HEK293 (cell line): Measurements from ENCODE around the gene NMT2.

Source experiments
- CTCF ChIA-PET: fragments of 350-600 bp; formaldehyde crosslinking; extraction: SDS; loops from one replicate; lab custom pipeline; 2021; ENCODE audit warnings: antibody characterized with exemption; lab: Yijun Ruan, JAX
- POLR2A ChIA-PET: fragments of 300-600 bp; formaldehyde crosslinking; extraction: SDS; loops from one replicate; lab custom pipeline; 2020; ENCODE audit warnings: antibody characterized with exemption, inconsistent platforms; lab: Yijun Ruan, JAX
- H3K27ac ChIP-seq: fragments of 200-500 bp; sonication (Bioruptor generic); 2 replicates; pipeline ENCODE4 v1.5.1; 2014; ENCODE audit warnings: low read depth, low read length, control low read depth, inconsistent platforms; ENCODE audit errors: extremely low read depth
- H3K36me3 ChIP-seq, 2 experiments: fragments of 200-500 bp in 1 of 2; sonication (Bioruptor generic) in 1 of 2; 1 replicate in 1 of 2; 2 replicates in 1 of 2; pipeline ENCODE4 v1.5.1; 2014 to 2017; ENCODE audit warnings: inconsistent platforms in 2 of 2, low read length in 2 of 2; ENCODE audit not compliant: control insufficient read depth in 2 of 2, insufficient read depth in 1 of 2
- H3K4me1 ChIP-seq: fragments of 200-500 bp; sonication (Bioruptor generic); 2 replicates; pipeline ENCODE4 v1.5.1; 2014; ENCODE audit warnings: mild to moderate bottlenecking, low read length, inconsistent platforms; ENCODE audit not compliant: control insufficient read depth, insufficient read depth
- H3K4me3 ChIP-seq: 2 replicates; pipeline ENCODE4 v1.5.1; 2011; ENCODE audit warnings: low read depth, mild to moderate bottlenecking, control low read depth, low read length, moderate library complexity
- H3K9me3 ChIP-seq: fragments of 200-500 bp; sonication (Bioruptor generic); 2 replicates; pipeline ENCODE4 v1.5.1; 2014; ENCODE audit warnings: low read depth, low read length, inconsistent platforms; ENCODE audit not compliant: control insufficient read depth, insufficient read depth
- GLIS2 ChIP-seq: fragments of 450-650 bp; formaldehyde crosslinking; IDR thresholded peaks from 2 replicates; pipeline ENCODE4 v1.5.1; 2016; ENCODE audit warnings: missing biosample characterization, missing genetic modification characterization
- PRDM4 ChIP-seq: fragments of 450-650 bp; formaldehyde crosslinking; IDR thresholded peaks from 2 replicates; pipeline ENCODE4 v1.5.1; 2017; ENCODE audit warnings: missing biosample characterization, missing genetic modification characterization
- SETDB1 ChIP-seq: IDR thresholded peaks from one replicate; pipeline ENCODE4 v1.6.1; 2017; ENCODE audit warnings: mild to moderate bottlenecking, low read length, moderate library complexity, mixed read lengths; ENCODE audit not compliant: insufficient read length
- TRIM28 ChIP-seq: IDR thresholded peaks from 2 replicates; pipeline ENCODE4 v1.6.1; 2011; ENCODE audit warnings: low read length, control low read depth, borderline replicate concordance
- ZEB2 ChIP-seq: fragments of 450-650 bp; formaldehyde crosslinking; IDR thresholded peaks from 2 replicates; pipeline ENCODE4 v1.5.1; 2016; ENCODE audit warnings: missing biosample characterization, missing genetic modification characterization
- ZNF121 ChIP-seq: fragments of 450-650 bp; formaldehyde crosslinking; IDR thresholded peaks from 2 replicates; pipeline ENCODE4 v1.5.1; 2016; ENCODE audit warnings: missing biosample characterization, missing genetic modification characterization
- ZNF138 ChIP-seq: fragments of 450-650 bp; formaldehyde crosslinking; IDR thresholded peaks from 2 replicates; pipeline ENCODE4 v1.5.1; 2016; ENCODE audit warnings: missing biosample characterization, missing genetic modification characterization, borderline replicate concordance
- ZNF223 ChIP-seq: fragments of 450-650 bp; formaldehyde crosslinking; IDR thresholded peaks from 2 replicates; pipeline ENCODE4 v1.5.1; 2016; ENCODE audit warnings: missing biosample characterization, missing genetic modification characterization
- ZNF292 ChIP-seq: fragments of 450-650 bp; formaldehyde crosslinking; IDR thresholded peaks from 2 replicates; pipeline ENCODE4 v1.5.1; 2016; ENCODE audit warnings: low read depth, missing biosample characterization, missing genetic modification characterization, borderline replicate concordance
- ZNF311 ChIP-seq: fragments of 450-650 bp; formaldehyde crosslinking; IDR thresholded peaks from 2 replicates; pipeline ENCODE4 v1.5.1; 2017; ENCODE audit warnings: missing biosample characterization, missing genetic modification characterization, borderline replicate concordance
- ZNF335 ChIP-seq: fragments of 450-650 bp; formaldehyde crosslinking; conservative IDR thresholded peaks from 2 replicates; pipeline ENCODE4 v1.5.1; 2016; ENCODE audit warnings: missing biosample characterization, missing genetic modification characterization
- ZNF366 ChIP-seq: fragments of 450-650 bp; formaldehyde crosslinking; conservative IDR thresholded peaks from 2 replicates; pipeline ENCODE4 v1.5.1; 2016; ENCODE audit warnings: missing biosample characterization, missing genetic modification characterization
- ZNF394 ChIP-seq: fragments of 450-650 bp; formaldehyde crosslinking; IDR thresholded peaks from 2 replicates; pipeline ENCODE4 v1.5.1; 2016; ENCODE audit warnings: missing biosample characterization, missing genetic modification characterization, mild to moderate bottlenecking, moderate library complexity, borderline replicate concordance
- ZNF510 ChIP-seq: fragments of 450-650 bp; formaldehyde crosslinking; IDR thresholded peaks from 2 replicates; pipeline ENCODE4 v1.5.1; 2018; ENCODE audit warnings: mild to moderate bottlenecking, missing genetic modification characterization, missing biosample characterization; ENCODE audit not compliant: insufficient replicate concordance
- ZNF629 ChIP-seq: fragments of 450-650 bp; formaldehyde crosslinking; IDR thresholded peaks from 2 replicates; pipeline ENCODE4 v1.5.1; 2017; ENCODE audit warnings: missing biosample characterization, missing genetic modification characterization
- ZNF654 ChIP-seq: fragments of 450-650 bp; formaldehyde crosslinking; IDR thresholded peaks from 2 replicates; pipeline ENCODE4 v1.5.1; 2016; ENCODE audit warnings: low read depth, missing biosample characterization, missing genetic modification characterization
- TF ChIP-seq, protein P1 (sequence below): fragments of 450-650 bp; formaldehyde crosslinking; IDR thresholded peaks from 2 replicates; pipeline ENCODE4 v1.5.1; 2017; ENCODE audit warnings: missing biosample characterization, missing genetic modification characterization
- TF ChIP-seq, protein P2 (sequence below): fragments of 450-650 bp; formaldehyde crosslinking; IDR thresholded peaks from 2 replicates; pipeline ENCODE4 v1.5.1; 2016; ENCODE audit warnings: missing biosample characterization, missing genetic modification characterization, borderline replicate concordance

Gene NMT2

DNA sequence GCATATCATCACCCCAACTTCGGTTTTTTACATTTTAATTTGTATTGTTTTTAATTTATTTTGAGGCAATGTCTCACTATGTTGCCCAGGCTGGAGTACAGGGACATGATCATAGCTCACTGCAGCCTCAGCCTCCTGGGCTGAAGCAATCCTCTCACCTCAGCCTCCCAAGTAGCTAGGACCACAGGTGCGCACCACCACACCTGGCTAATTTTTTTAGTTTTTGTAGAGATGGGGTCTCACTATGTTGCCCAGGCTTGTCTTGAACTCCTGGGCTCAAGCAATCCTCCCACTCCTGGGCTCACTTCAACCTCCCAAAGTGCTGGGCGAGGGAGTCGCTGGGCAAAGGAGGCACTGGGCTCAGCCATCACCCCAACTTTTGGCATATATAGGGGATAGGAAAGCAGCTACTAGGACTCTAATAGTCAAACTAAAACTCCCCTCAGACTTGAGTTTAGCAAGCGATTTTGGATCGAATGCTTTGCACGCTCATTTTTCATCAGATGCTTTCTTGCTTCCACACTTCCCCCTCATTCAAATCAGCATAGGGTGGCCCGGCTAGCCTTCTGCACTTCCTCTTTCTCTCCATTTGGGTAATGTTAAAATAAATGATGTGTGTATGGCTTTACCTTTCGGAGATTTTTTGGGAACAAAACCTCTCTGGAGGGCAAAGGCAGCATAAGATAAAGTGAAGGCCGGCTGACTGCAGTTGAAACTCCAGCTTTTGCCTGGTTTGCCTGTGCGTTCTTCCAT, 20.8 kb upstream of the NMT2 start:
- Histone ChIP-seq H3K27ac (no peak overlapping the region), H3K9me3 (no peaks in the 10 kb centered on the region), H3K4me3 (no peak overlapping the region), H3K36me3 (no peaks in the 10 kb centered on the region), H3K4me1 (no peaks in the 10 kb centered on the region)
- POLR2A ChIA-PET, result no interaction called here
- CTCF ChIA-PET, result interaction anchor here (0.5 to 1.1 kb wide), 3 partner anchors 12 to 230 kb away, joined by 3 to 5 read pairs (median 3); no protein-coding TSS in a partner anchor
- TF ChIP-seq ZNF121 (peak; percentile 79), ZNF394 (tag by site-specific recombination) (no peak), ZNF223 (tag by site-specific recombination) (no peak), PRDM4 (tag by site-specific recombination) (no peak)

DNA sequence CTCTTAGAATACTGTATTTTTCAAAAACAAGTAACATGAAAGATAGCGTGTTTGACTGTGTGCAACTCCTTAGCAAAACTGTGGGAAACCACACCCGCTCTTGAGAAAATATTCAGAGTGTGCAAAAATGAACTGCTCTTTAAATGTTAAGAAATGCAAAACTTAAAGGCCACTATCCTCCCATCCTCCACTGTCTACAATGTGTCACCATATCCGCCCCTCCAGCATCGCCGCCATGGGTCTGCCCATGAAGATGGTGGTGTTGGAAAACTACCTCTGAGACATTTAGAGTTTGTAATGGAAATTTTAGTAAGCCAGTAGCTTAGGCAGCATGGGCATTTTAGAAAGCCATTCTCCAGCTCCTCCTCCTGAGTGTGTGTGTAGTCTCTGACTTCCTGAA, 20.1 kb upstream of the NMT2 start:
- CTCF ChIA-PET, result interaction anchor here (0.6 to 1.0 kb wide), 2 partner anchors 12 to 75 kb away, joined by 3 to 6 read pairs; no protein-coding TSS in a partner anchor
- TF ChIP-seq ZNF629 (tag by site-specific recombination), result no peak
- no peak for TF ChIP-seq ZNF311 (tag by site-specific recombination)
- TF ChIP-seq SETDB1, result no peak
- H3K36me3 ChIP-seq, result no peaks in the 10 kb centered on the region
- H3K9me3 ChIP-seq, result no peaks in the 10 kb centered on the region
- POLR2A ChIA-PET, result no interaction called here
- no peaks in the 10 kb centered on the region for H3K4me1 ChIP-seq
- H3K27ac ChIP-seq, result no peak overlapping the region
- no peak overlapping the region for H3K4me3 ChIP-seq

- ChIA-PET POLR2A (no interaction called here), CTCF (interaction anchor here (0.6 to 0.8 kb wide), 2 partner anchors 27 to 110 kb away, joined by 3 to 4 read pairs; no protein-coding TSS in a partner anchor)
- H3K9me3 ChIP-seq, result no peaks in the 10 kb centered on the region
Observed at GRCh38 chr10:15183689-15184481, 15.4 kb upstream of the NMT2 start.

DNA sequence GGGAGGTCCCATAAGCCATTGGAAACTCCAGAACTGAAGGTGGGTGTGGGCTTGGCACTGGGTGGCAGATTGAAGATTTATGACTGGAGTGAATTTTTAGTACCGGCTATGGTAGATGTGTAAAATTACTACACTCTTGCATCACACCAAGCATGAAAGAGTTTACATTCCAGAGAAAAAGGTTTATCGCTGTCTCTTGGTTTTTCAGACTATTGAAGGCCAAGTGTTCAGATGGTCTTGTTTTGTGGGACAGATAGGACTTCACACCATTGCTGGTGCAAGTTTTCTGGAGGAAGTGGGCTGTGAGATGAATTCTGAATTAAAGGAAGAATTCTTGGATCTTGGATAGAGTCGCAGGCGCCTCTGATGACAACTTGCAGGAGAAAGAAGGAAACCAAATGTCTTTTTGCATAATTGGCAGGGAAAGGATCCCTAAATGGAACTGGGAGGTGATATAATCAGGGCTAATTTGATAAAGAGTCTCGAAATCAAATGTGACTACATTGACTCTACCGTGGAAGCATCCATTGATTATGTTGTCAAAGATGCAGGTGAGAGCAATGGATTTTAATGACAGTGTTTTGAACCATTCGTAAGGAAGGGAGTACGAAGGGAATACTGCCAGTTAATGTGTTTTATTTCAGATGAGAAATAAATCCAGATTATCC, 14.2 kb upstream of the NMT2 start:
- ChIA-PET POLR2A (interaction anchor here (0.7 kb wide), 1 partner anchor 14 kb away, joined by 4 read pairs; the partner anchor contains the start of gene NMT2), CTCF (interaction anchor here (0.5 to 0.6 kb wide), 2 partner anchors 27 to 81 kb away, joined by 3 read pairs; no protein-coding TSS in a partner anchor)
- H3K36me3 ChIP-seq, result no peaks in the 10 kb centered on the region
- no peak overlapping the region; the same call in 1 of the 2 replicates for H3K27ac ChIP-seq
- no peak overlapping the region for H3K4me3 ChIP-seq
- H3K4me1 ChIP-seq, result no peaks in the 10 kb centered on the region
- H3K9me3 ChIP-seq, result no peaks in the 10 kb centered on the region
- TF ChIP-seq ZNF335 (tag by site-specific recombination), result peak; percentile 46
- TF ChIP-seq, protein P1, sequence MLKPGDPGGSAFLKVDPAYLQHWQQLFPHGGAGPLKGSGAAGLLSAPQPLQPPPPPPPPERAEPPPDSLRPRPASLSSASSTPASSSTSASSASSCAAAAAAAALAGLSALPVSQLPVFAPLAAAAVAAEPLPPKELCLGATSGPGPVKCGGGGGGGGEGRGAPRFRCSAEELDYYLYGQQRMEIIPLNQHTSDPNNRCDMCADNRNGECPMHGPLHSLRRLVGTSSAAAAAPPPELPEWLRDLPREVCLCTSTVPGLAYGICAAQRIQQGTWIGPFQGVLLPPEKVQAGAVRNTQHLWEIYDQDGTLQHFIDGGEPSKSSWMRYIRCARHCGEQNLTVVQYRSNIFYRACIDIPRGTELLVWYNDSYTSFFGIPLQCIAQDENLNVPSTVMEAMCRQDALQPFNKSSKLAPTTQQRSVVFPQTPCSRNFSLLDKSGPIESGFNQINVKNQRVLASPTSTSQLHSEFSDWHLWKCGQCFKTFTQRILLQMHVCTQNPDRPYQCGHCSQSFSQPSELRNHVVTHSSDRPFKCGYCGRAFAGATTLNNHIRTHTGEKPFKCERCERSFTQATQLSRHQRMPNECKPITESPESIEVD, result peak; percentile 64
- TF ChIP-seq ZNF292, result no peak
- peak; percentile 48; the same call in 1 of the 2 replicates for TF ChIP-seq ZEB2
- TF ChIP-seq, protein P2, sequence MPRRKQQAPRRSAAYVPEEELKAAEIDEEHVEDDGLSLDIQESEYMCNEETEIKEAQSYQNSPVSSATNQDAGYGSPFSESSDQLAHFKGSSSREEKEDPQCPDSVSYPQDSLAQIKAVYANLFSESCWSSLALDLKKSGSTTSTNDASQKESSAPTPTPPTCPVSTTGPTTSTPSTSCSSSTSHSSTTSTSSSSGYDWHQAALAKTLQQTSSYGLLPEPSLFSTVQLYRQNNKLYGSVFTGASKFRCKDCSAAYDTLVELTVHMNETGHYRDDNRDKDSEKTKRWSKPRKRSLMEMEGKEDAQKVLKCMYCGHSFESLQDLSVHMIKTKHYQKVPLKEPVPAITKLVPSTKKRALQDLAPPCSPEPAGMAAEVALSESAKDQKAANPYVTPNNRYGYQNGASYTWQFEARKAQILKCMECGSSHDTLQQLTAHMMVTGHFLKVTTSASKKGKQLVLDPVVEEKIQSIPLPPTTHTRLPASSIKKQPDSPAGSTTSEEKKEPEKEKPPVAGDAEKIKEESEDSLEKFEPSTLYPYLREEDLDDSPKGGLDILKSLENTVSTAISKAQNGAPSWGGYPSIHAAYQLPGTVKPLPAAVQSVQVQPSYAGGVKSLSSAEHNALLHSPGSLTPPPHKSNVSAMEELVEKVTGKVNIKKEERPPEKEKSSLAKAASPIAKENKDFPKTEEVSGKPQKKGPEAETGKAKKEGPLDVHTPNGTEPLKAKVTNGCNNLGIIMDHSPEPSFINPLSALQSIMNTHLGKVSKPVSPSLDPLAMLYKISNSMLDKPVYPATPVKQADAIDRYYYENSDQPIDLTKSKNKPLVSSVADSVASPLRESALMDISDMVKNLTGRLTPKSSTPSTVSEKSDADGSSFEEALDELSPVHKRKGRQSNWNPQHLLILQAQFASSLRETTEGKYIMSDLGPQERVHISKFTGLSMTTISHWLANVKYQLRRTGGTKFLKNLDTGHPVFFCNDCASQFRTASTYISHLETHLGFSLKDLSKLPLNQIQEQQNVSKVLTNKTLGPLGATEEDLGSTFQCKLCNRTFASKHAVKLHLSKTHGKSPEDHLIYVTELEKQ (tag by site-specific recombination), result no peak
- TF ChIP-seq ZNF366 (tag by site-specific recombination), result no peak
- TF ChIP-seq GLIS2, result no peak
- no peak for TF ChIP-seq ZNF654 (tag by site-specific recombination)

More at GRCh38 chr10:15183689-15184481, 15.4 kb upstream of the NMT2 start:
- Histone ChIP-seq H3K4me1 (no peaks in the 10 kb centered on the region), H3K4me3 (no peak overlapping the region)
- TF ChIP-seq ZNF510 (tag by site-specific recombination), result peak; percentile 81
- TF ChIP-seq TRIM28, result peak; percentile 75; the same call in 1 of the 2 replicates
- peak; percentile 51 for TF ChIP-seq SETDB1
- no peak for TF ChIP-seq ZNF138 (tag by site-specific recombination)
- TF ChIP-seq, all 188 proteins: peak for 3
- no peak overlapping the region for H3K27ac ChIP-seq
- H3K36me3 ChIP-seq, result no peaks in the 10 kb centered on the region
